ENCODE measurements around the gene STT3B.

STT3B gene

GRCh38 chr3:31522152-31522551 lies 10.6 kb upstream of the STT3B start:
- DNase-seq: no peak

GRCh38 chr3:31523543-31523942 lies 9.2 kb upstream of the STT3B start:
- DNase-seq: no peak

- DNase-seq: no peak
These were observed 7.2 kb upstream of the STT3B start for GRCh38 chr3:31525532-31525931.

DNA sequence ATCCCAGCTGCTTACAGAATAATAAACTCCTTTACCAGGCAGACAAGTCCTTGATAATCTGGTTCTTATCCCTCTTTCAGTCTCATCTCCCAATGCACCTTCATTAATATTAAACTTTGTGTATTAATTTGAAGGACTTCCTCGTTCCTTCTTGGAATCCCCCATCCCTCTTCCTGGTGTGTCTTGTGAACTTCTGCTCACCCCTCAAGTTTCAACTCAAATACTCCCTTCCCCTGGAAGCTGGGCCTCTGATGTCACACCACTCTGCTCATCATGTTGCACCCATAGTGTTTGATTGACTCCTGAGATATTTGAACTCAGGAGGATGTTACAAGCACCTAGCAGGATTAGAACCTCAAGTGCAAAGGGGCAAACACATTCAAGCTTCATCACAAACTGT lies 3.3 kb upstream of the STT3B start:
- DNase-seq: no peak

- DNase-seq: no peak
These were observed 2.4 kb upstream of the STT3B start for GRCh38 chr3:31530039-31530959.

DNA sequence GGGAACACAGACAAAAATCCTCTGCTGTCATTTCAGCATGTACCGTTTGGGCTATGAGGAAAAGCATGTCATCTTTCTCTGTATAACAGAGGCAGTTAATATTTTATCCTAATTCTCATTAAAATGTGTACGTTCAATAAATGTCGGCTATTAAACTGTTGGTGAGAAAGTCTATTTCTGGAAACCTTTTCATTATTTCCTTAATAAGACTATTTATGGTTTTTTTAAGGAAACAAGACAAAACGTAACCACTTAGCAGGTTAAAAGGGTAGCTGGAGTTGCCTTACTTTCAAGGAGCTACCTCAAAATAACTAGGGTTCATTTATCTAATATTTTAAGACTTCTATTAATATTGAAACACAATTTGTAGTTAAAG lies 1.8 kb upstream of the STT3B start:
- DNase-seq: no peak

DNA sequence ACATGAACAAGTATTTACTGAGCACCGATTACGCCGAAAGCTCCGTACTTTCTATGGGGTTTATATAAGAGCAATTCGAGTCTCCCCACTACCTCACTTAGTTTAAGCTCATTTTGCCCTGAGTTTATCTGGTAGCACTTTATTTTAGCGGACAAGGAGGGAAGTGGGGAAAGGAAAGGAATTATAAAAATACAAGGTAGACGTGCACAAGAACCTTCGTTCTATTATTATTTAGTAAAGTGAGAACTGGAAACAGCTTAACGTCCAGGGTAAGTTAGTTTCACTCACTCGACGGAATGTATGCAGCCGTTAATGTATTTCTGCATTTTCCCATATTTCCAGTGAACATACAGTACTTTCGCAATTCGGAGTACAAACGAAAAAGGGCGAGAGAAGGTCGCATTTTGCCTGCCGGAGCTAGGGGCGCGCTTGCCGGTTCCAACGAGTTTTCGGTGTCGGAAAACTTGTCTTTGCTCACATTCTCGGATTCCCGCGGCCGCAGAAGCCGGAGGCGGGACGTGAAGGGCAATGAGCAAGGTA lies 1.2 kb upstream of the STT3B start:
- DNase-seq: no peak

DNA sequence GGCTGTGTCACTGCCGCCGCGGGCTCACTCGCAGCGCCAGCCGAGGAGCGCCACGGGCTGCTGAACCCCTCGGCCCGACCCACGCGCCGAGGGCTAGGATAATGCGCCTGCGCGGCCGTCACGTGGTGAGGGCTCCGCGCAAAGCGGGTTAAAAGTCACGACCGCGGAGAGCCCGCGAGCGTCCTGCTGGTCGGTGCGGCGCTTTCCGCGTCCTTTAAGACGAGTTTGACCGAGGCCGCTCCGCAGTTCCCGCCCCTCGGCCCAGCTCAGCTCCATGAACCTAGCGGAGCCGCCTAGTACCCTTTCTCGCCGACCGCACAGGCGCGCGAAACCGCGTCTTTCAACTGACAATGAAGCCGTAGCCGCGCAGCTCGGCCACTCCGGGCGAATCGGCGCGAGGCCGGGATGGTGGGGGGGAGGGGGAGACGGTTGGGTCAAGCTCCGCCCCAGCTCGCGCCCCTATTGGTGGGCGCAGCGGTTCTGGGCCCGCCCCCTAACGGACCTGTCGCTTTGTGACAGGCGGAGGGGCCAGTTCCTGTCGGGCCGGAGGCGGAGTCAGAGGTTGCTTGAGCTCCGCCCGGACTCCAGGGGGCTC lies 636 bp upstream of the STT3B start:
- DNase-seq: peak; percentile 84

DNA sequence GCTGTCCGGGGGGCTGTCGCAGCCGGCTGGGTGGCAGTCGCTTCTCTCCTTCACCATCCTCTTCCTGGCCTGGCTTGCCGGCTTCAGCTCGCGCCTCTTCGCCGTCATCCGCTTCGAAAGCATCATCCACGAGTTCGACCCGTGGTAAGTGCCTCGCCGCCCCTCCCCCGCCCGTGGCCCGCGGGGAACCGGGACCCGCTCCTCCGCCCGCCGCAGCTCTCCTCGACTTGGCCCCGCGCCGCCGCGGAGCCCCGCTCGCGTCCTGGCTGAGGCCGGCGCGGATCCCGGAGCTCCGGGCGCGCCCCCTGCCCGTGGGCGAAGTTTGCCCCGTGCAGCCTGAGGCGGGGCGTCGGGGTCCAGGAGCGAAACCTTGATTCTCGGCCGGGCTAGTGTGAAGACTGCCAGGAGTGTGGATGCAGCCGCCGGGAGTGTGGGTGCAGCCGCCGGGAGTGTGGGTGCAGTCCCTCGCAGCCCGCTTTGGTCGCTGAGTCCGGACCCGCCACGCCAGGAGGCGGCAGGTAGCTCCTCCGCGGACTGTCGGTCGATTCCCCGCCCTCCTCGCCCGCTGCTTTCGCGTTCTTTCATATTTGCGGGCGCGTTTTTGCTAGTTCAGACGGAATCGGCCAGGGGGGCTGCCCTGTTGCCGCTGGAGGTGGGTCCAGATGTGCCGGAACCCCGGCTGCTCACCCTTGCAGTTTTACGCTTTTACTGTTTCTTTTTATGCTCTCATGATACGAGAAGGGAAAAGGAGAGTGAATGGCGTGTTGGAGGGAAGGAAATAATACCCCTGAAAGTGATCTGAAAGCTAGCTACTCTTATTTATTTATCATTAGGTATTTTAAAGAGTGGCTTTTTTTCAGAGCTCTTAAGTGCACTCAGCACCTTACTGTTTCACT lies 692 bp downstream of the STT3B start:
- no peak for DNase-seq

- DNase-seq: no peak
These were observed 1.3 kb downstream of the STT3B start for GRCh38 chr3:31534065-31534425.

DNA sequence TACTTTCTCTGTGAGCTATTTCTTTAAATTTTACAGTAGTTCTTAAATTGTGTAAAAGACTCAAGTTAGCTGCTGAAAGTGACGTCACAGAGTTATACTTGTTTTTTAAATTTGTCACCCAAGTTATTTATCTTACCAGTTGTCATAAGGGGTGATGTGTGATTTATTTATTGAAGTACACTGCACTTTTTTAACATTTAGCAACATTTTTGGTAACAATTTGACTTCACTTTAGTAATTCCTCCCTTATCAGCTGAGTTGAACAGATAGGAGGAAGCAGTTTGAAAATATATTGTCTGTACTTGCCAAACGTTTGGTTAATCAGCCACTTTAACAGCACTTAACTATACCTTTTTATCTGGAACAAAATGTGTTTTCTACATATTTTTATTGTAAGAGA lies 3.8 kb downstream of the STT3B start:
- no peak for DNase-seq

DNA sequence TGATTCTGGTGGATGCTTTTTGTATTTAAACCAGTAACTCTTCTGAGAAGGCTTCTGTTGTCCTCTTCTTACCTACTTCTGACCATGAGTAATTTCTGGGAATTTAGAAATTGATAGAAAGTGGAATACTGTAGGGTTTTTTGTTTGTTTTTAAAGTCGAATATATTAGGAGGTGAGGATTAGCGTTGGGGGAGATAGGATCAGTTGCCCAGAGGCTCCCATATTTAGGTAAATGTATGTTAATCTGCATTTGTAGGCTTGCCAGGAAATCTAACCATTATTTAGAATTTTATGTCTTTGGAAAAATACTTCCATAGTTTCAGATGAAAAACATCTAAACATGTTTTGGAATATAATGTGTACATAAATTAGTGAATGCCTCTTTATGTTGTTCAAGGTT lies 6.1 kb downstream of the STT3B start:
- DNase-seq: no peak

DNA sequence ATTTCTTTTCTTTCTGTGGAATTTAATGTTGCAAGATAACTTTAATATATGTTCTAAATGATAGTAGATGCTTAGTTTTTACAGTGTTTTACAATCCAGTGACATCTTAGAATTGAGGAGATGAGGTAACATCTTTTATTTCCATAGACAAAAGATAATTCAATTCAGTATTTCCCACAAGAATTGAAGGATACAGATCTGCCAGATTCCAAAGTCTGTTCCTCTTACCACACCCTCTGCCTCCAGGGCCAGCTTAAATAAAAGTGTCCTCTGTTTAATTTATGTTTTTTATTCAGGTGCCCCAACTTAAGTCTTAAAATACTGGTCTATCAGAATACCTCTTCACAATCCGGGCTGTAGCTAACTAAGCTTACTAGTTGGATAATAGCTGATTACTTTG lies 6.5 kb downstream of the STT3B start:
- no peak for DNase-seq

DNA sequence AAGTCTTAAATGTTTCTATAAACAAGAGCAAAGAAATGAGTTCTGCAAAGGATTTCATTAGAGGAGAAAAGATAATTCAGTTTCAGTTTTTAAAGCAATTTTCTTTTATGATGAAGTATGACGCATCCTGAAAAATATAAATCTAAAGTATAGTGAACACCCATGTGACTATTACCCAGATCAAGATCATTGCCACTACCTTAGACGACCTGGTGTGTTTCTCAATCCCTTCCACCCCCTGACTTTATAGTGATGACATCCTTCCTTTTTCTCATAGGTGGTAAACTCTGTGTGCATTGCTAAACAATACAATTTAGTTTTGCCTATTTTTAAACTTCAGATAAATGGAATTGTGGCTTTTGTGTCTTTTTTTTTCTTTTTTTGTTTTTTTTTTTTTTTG lies 8.4 kb downstream of the STT3B start:
- DNase-seq: no peak

DNA sequence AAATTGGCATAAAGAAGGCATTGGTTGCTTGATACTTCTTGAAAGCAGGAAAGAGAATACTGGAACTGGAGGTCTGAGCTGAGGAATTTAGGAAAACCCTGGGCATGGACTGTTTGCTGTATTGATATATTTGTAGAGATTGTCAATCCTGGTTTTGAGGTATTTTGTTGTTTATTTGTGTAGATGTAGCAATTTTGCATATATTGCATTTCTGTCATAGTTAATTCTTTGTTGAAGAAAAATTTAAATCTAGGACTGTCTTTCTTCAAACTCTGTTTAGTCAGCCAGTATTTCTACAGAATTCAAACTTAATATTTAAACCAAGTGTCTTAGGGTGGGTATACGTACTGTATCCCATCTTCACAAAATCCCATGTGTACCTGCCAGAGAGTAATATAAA lies 9.5 kb downstream of the STT3B start:
- DNase-seq: no peak

GRCh38 chr3:31543375-31543774 lies 10.7 kb downstream of the STT3B start:
- no peak for DNase-seq

DNA sequence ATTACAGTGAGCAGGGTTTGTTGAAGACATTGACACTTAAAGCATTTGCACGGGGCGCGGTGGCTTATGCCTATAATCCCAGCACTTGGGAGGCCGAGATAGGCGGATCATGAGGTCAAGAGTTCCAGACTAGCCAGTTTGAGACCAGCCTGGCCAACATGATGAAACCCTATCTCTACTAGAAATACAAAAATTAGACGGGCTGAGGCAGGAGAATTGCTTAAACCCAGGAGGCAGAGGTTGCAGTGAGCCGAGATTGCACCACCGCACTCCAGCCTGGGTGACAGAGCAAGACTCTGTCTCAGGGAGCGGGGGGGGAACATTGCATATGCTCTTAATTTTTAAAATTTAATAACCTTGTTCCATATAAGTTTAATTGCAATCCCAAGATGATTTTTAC lies 11.9 kb downstream of the STT3B start:
- DNase-seq: no peak

DNA sequence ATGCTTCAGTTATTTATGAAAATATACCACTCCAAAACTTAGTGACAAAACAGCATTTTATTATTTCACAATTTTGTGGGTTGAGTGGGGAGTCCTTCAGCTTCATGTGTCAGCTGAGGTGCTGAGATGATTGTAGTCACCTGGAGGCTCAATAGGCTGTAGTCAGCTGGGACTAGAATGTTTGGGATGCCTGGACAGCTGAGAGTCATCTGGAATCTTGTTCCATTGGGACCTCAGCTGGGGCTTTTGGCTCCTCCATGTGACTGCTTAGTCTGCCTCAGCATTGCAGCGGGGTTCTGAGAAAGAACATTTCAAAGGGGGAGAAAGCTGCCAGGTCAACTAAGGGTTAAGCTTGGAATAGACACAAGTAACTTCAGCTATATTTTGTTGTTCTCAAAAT lies 13.4 kb downstream of the STT3B start:
- DNase-seq: no peak

DNA sequence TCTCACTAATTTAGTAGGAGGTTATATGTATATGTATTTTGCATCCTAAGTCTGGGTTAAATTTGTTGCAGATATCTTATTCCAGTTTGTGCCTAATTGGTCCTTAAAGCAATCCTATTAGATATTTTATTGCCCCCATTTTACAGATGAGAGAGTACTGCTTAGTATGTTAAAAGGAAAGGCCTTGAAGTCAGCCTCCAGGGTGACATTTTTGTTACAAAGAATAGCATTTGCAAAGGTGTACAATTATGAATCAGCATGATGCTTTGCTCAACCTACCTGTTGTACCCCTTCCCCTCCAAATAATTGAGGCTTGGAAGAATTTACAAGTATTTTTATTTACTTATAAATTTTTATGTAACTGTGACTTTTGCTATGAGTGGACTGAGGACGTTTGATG lies 14.0 kb downstream of the STT3B start:
- no peak for DNase-seq

DNA sequence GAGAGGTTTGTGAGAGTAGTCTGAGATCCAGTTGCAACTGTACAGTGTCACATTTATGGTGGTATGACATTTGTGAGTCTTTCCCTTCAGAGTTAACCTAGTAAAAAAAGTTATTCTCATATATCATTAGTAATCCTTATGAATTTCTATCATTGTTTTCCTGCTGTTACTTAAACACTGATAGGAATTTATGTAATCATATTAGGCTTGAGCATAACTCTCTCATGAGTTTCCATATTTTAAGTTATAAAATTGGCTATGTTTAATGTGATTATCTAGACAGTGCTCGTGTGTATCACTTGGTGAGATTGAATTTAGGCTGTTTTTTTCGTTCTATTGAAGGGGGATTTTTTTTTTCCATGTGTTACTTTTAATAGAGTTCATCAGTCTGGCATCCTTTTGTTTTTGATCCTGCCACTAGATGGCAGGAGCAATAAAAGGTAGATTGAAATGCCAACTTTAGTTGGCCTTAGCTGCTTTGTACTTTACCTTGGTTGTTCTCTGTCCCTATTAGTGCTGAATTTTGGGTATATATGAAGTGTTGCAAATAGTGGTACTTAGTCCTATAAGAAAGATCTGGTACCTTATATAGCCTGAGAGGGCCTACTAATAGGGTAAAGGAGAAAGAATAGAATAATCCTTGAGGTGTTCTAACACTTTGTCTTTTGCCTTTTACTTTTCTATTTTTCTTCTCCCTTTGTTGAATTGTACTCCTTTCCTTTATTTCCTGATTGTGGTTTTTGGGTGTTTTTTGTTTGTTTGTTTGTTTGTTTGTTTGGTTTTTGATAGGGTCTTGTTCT lies 17.9 kb downstream of the STT3B start:
- DNase-seq: no peak

GRCh38 chr3:31551646-31552045 lies 18.9 kb downstream of the STT3B start:
- no peak for DNase-seq

- DNase-seq: no peak
These were observed 19.4 kb downstream of the STT3B start for GRCh38 chr3:31552103-31552502.

- no peak for DNase-seq
These were observed 20.5 kb downstream of the STT3B start for GRCh38 chr3:31553258-31553657.

All from NCI-H2081 treated with DMSO at 0.1 percent for 48 hours (cell line).